ENCODE data around the gene GTF3C2.

The GTF3C2 gene

DNA sequence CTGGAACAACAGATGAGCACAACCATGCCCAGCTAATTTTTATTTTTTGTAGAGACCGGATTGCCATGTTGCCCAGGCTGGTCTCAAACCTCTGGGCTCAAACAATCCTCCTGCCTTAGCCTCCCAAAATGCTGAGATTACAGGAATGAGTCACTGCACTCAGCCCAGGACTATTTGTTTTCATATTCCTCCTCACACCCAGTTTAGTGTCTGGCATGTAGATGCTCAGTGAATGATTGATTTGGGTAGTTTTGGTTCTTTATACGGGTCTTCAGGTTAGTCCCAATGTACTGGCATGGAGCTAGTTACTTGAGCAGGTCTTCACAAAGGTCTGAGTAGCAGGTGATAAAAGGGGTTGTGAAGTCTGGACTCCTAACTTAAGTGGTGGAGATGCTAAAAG lies 7.4 kb upstream of the GTF3C2 start:
- Histone ChIP-seq H3K27me3 (ENCODE audit: insufficient read depth, low read length, poor library complexity, severe bottlenecking) (no peaks in the 10 kb centered on the region), H3K4me3 (ENCODE audit: low read length, poor library complexity, severe bottlenecking) (no peak overlapping the region), H3K9me2 (replicated peaks; ENCODE audit: low read depth, low read length) (no peaks in the 10 kb centered on the region), H3K79me2 (ENCODE audit: insufficient read depth, low read length) (peaks cover 15% of the 10 kb centered on the region), H3K9ac (ENCODE audit: low read depth, low read length, poor library complexity, severe bottlenecking) (no peak overlapping the region), H3K9me3 (ENCODE audit: insufficient read depth, low read depth, low read length) (no peaks in the 10 kb centered on the region), H2AFZ (ENCODE audit: low read length) (no peak overlapping the region), H3F3A (ENCODE audit: low read depth) (no peaks in the 10 kb centered on the region), H3K4me1 (ENCODE audit: insufficient read depth, low read length, poor library complexity, severe bottlenecking) (peaks cover 8% of the 10 kb centered on the region), H4K20me1 (ENCODE audit: insufficient read depth, low read length, poor library complexity, severe bottlenecking) (peaks cover 3% of the 10 kb centered on the region), H3K4me2 (ENCODE audit: low read depth, low read length, poor library complexity, severe bottlenecking) (no peak overlapping the region), H3K36me3 (ENCODE audit: insufficient read depth, low read length) (peaks cover 24% of the 10 kb centered on the region; the same call in 1 of the 2 replicates)
- no peak for TF ChIP-seq EZH2phosphoT487 (IDR thresholded peaks at IDR 0.05; ENCODE audit: borderline replicate concordance)
- TF ChIP-seq, protein P1, sequence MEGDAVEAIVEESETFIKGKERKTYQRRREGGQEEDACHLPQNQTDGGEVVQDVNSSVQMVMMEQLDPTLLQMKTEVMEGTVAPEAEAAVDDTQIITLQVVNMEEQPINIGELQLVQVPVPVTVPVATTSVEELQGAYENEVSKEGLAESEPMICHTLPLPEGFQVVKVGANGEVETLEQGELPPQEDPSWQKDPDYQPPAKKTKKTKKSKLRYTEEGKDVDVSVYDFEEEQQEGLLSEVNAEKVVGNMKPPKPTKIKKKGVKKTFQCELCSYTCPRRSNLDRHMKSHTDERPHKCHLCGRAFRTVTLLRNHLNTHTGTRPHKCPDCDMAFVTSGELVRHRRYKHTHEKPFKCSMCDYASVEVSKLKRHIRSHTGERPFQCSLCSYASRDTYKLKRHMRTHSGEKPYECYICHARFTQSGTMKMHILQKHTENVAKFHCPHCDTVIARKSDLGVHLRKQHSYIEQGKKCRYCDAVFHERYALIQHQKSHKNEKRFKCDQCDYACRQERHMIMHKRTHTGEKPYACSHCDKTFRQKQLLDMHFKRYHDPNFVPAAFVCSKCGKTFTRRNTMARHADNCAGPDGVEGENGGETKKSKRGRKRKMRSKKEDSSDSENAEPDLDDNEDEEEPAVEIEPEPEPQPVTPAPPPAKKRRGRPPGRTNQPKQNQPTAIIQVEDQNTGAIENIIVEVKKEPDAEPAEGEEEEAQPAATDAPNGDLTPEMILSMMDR (conservative IDR thresholded peaks at IDR 0.05; ENCODE audit: low read length): no peak

DNA sequence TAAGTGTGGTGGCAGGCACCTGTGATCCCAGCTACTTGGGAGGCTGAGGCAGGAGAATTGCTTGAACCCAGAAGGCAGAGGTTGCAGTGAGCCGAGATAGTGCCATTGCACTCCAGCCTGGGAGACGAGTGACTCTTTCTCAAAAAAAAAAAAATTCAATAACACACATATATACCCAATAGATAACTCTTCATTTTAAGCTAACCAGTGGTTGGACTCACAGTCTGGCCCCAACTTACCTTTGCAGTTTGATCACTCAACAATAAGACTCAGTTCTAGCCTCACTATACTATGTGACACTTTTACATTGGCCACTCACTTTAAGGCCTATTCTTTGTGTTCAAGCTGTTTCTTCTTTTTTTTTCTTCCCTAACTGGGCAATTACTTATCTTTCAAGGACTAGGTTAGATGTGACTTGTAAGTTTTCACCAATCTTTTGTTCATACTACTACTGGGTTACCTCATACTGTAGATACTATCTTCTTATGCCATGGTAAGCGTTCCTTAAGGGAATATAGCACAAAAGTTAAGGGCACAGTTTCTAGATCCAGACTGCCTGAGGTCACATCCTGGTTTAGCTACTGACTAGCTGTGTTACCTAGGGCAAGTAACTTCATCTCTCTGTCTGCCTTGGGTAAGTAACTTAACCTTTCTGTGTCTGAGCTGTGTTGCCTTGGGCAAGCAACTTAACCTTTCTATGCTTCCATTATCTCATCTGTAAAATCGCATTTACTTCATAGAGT lies 6.3 kb upstream of the GTF3C2 start:
- Histone ChIP-seq H3K9me2 (replicated peaks; ENCODE audit: low read depth, low read length) (no peaks in the 10 kb centered on the region), H3K36me3 (ENCODE audit: insufficient read depth, low read length) (peaks cover 24% of the 10 kb centered on the region; the same call in 1 of the 2 replicates), H3K9me3 (ENCODE audit: insufficient read depth, low read depth, low read length) (no peaks in the 10 kb centered on the region), H3K4me2 (ENCODE audit: low read depth, low read length, poor library complexity, severe bottlenecking) (no peak overlapping the region), H3K27me3 (ENCODE audit: insufficient read depth, low read length, poor library complexity, severe bottlenecking) (no peaks in the 10 kb centered on the region), H4K20me1 (ENCODE audit: insufficient read depth, low read length, poor library complexity, severe bottlenecking) (peaks cover 3% of the 10 kb centered on the region), H3K79me2 (ENCODE audit: insufficient read depth, low read length) (peaks cover 15% of the 10 kb centered on the region), H3K4me3 (ENCODE audit: low read length, poor library complexity, severe bottlenecking) (no peak overlapping the region), H3K4me1 (ENCODE audit: insufficient read depth, low read length, poor library complexity, severe bottlenecking) (peaks cover 5% of the 10 kb centered on the region), H3F3A (ENCODE audit: low read depth) (no peaks in the 10 kb centered on the region), H3K9ac (ENCODE audit: low read depth, low read length, poor library complexity, severe bottlenecking) (no peak overlapping the region), H2AFZ (ENCODE audit: low read length) (no peak overlapping the region)
- no peak for TF ChIP-seq EZH2phosphoT487 (IDR thresholded peaks at IDR 0.05; ENCODE audit: borderline replicate concordance)
- TF ChIP-seq, protein P1 (conservative IDR thresholded peaks at IDR 0.05; ENCODE audit: low read length): no peak

DNA sequence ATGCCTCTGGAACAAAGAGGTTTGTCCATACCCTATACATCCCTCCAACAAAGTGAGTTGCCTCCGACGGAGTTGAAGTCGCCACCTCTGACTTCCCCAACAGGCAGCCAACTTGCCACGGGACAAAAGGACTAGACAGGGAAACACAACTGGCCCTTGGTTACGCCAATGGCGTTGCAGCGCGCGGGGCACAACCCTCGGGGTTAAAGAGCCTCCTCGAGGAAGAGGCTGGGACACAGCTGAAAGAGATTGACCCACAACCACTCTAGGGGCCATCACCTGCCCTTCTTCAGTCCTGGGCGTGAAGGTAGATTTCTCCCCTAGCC lies 545 bp downstream of the GTF3C2 start:
- H4K20me1 ChIP-seq (ENCODE audit: insufficient read depth, low read length, poor library complexity, severe bottlenecking): peaks cover 19% of the 10 kb centered on the region
- peak overlapping the region; percentile 98 for H3K4me2 ChIP-seq (ENCODE audit: low read depth, low read length, poor library complexity, severe bottlenecking)
- H3K4me3 ChIP-seq (ENCODE audit: low read length, poor library complexity, severe bottlenecking): peak overlapping the region; percentile 93
- H3K9me3 ChIP-seq (ENCODE audit: insufficient read depth, low read depth, low read length): no peaks in the 10 kb centered on the region
- H3K27me3 ChIP-seq (ENCODE audit: insufficient read depth, low read length, poor library complexity, severe bottlenecking): no peaks in the 10 kb centered on the region
- TF ChIP-seq EZH2phosphoT487 (IDR thresholded peaks at IDR 0.05; ENCODE audit: borderline replicate concordance): no peak
- TF ChIP-seq, protein P1 (conservative IDR thresholded peaks at IDR 0.05; ENCODE audit: low read length): no peak
- peak overlapping the region; percentile 94 for H3K9ac ChIP-seq (ENCODE audit: low read depth, low read length, poor library complexity, severe bottlenecking)
- no peaks in the 10 kb centered on the region for H3K9me2 ChIP-seq (replicated peaks; ENCODE audit: low read depth, low read length)
- peaks cover 26% of the 10 kb centered on the region for H3K4me1 ChIP-seq (ENCODE audit: insufficient read depth, low read length, poor library complexity, severe bottlenecking)
- peaks cover 73% of the 10 kb centered on the region for H3K79me2 ChIP-seq (ENCODE audit: insufficient read depth, low read length)
- H3K36me3 ChIP-seq (ENCODE audit: insufficient read depth, low read length): no peaks in the 10 kb centered on the region
- peak overlapping the region; percentile 81 for H2AFZ ChIP-seq (ENCODE audit: low read length)
- H3F3A ChIP-seq (ENCODE audit: low read depth): 0 out of 2 replicates have a peak, but pooled peaks cover 2% of the 10 kb centered on the region

Measured in Loucy (cell line).